GM19328 (cell line): Measurements from ENCODE around the gene VTI1A.

Experiments used
- ATAC-seq: cut with Tn5 transposase; IDR thresholded peaks from one replicate; pipeline ENCODE4 v1.9.1; 2021; ENCODE audit warnings: mild to moderate bottlenecking, moderate library complexity; ENCODE audit not compliant: unreplicated experiment

VTI1A gene

DNA sequence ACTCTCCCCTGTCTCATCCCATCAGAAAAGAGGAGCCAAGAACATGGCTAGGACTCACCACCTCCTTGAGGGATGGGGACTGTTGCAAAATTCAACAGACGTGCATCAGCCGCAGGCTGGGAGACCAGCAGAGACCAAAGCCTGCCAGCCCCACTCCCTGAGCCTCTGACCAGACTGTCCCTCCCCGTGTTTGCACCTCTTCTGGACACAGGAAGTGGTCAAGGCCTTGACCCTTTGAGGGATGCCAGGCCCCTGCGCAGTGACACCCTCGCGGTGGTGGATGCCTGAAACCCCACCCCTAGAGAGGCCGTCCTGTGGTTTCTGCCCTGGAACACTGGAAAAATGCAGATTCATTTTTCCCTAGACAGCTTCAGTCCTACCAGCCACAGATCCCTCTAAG, 374.6 kb downstream of the VTI1A start:
- ATAC-seq, result no peak

DNA sequence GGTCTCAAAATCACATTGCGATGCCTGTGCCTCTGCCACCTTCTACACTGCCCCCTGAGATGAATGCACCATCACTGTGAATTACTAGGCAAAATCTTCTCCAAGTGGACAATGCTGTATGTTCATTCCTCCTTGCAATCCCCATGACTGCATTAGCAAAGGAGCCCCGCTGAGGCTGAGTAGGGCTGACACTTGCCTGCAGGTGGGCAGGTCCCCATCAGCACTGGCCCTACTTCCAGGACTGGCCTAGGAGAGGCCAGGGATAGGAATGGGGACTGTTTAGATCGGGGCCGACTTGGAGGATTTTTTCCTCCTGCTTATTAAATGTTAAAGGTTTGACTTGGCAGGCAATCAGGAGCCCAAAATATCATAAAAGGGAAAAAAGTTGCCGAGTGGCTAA, 376.0 kb downstream of the VTI1A start:
- no peak for ATAC-seq

DNA sequence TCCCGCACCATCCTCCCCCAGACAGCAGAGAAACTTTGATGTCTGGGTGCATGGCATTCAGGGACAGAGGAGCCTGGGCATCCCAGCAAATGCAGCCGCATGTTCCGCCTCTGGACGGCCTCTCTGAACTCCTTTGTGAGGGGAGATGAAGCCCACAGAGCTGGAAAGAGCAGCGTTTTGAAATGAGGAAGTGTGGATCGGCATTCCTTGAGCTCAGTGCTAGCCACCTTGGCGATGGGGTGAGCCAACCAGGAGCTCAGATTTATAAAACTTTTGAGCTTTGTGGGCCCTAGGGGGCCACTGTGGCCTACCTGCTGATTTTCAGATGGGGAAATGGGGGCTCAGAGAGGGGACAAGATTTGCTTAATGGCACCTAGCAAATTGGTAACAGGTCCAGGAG, 376.6 kb downstream of the VTI1A start:
- ATAC-seq, result no peak

DNA sequence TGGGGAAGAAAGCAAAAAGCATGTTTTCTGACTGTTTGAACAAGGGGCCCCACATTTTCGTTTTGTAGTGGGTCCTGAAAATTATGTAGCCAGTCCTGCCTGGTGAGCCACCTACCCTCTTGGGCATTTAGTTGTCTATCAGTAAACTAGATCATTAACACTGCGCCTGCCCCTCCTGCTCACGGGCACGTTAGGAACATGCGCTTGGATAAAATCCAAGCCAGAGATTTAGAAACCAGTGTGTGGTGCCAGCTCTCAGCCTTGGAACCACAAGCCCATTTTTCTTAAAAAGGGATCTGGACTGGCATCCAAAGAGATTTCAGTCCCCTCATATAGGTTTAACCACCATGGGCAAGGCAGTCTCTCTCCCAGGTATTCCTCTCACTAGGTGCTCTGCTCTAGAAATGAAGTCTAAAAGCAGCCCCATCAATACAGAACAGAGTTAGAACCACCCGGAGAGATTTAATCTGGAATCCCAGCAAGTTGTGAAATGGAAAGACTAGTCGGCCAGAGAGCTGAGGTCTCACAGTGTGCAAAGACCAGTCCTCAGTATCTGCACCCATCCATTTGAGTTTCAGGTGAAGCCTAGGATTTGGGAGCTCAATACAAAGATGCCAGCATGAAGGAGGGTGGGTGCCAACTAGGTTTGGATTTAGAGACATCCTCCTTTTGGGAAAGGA, 379.1 kb downstream of the VTI1A start:
- no peak for ATAC-seq

DNA sequence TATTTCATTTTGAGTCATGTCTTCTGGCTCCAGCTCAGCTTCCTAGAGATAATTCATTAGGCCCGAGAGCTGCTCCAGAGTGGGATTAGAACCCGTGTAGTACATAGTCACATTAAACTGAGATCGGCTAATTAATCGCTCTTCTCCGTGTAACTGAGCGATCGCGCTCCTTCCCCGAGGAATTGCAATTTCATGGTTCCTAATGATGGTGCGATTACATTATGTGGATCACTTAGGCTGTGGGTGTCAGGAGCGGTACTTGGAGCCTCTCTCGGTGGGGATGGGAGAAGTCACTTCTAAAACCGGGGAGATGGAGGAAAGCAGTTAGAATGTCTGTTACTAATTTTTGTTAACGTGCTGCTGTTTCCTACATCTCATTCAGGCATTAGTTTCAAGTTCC, 380.1 kb downstream of the VTI1A start:
- ATAC-seq, result no peak

DNA sequence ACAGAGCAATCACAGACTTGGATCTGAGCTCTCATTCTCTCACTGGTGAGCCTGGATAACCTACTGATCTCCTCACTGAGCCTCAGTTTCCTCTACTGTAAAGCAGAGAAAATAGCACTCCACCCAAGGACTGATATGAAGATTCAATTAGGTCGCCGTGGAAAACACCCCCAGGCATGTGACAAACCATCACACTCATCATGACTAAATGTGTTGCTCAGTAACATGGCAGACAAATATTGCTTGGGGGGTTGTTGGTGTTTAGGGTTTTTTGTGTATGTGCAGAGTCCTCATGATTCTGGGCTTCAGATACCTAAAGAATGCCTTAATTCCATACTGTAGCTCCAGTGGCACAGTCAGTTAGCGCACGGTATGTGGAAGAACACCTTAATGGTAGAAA, 380.9 kb downstream of the VTI1A start:
- no peak for ATAC-seq

DNA sequence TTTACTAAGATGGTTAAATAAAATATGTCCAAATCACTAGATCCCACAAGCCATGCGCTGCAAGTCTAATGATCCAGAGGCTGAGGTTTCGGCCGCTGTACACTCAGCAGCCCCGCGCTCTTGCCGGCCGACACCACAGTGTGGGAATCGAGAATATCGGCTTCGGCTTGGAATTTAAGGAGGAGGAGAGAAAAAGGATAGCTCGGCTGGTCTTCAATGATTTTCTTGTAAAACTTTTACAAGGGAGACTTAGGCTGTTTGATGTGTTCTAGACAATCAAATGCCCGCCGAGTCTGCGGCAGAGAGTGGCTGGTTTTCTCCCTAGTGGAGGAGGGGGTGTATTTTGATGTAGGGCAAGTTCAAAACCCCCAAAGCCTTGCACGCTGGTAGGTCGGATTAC, 384.8 kb downstream of the VTI1A start:
- ATAC-seq, result no peak

DNA sequence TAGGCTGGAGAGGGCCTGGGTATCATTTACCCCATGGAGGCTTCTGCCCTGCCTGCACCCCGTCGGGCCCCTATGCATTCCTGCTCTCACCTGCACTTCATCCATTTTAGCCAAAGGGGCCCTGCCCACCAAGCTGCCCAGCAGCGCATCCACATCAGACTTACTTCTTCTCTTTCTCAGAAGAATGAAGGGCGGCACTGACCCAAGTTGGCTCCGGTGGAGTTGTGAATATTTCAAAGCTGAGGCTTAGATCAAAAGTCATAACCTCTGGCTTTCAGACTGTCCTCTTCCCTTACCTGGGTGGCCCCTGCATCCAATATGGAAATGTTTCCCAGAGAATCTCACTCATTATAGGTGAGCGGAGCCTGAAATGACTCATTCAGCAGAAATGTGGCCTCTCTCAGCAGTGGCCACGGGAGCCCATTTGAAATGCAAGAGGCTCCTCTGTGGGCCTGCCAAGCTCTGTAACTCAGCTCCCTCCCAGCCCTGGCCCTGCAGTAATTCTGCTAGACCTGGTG, 385.4 kb downstream of the VTI1A start:
- ATAC-seq, result no peak

DNA sequence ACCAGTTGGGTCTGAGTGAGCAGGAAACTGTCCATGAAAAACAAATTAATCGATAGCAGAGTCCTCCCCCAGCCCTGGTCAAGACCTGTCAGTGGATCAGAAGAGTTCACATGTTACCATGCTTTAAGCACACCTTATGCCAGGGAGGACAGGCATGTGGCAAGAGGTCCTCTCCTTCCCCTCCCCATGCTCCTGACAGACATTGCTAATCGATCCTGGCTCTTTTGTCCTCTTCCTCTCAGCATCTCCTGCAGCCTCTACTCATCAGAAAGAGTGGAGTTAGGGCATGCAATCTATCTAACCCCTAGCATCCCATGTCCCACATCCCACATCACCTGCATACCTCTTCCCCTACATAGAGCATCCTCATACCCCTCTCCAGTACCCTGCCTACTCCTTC, 385.9 kb downstream of the VTI1A start:
- no peak for ATAC-seq

DNA sequence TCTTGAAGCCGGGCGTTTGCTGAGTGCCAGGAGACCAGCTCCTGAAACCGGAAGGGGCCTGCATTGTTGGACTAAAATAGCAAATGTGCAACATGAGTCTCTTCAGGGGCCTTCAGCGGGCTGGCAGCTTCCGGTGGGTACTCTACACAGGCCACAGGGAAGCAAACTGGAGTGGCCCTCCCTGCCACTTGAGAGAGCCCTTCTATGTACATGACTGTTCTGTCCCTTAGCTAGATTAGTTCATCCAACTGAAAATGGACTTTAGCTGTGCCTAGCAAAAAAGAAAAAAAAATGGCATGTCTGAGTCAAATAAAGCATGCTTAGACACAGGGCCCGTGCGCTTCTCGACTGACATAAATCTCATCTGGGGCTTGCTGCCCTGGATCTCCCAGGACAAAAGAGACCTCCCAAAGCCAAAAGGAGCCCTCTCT, 387.8 kb downstream of the VTI1A start:
- ATAC-seq, result no peak

DNA sequence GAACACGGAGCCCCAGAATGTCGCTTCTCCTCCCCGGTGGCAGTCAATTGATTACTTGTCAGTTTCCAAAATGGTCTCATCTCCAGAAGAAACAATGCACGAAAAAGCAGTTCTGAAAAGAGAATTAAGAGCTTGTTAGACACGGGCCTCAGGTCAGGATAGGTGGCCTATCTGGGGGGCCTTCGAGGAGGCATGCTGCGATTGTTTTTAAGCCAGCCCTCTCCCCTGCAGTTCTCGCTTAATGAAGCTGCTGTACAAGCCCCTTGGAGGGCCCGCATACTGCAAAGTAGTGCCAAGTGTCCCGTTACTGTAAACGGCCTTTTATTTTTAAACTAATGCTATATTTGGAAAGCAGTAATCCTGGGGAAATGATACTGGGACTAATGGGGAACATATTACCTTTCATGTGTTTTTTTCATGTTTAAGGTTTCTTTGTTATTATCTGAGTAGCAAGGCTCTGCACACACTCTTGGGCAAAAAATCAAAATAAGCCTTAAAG, 388.3 kb downstream of the VTI1A start:
- ATAC-seq, result no peak

DNA sequence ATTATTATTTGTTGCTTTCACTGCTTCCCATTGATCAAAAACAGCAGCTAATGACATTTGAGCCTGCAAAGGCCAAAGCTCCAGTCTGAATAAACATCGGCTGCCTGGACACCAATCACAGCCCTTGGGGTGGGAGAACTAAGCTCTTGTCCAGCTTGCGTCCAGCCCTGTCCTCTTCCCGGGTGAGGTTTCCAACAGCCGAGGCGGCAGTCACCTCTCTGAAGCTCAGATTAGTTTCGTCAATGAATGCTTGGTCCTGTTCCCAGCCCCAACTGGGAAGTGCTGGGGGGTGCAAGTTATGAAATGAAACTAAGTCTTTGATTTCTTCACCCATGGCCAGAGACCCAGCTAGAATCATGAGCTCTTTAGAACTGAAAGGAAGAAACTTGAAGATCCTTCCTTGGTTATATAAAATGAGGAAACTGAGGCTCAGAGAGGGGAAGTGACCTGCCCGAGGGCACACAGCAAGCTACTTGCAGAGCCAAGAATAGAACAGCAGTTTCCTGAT, 389.0 kb downstream of the VTI1A start:
- no peak for ATAC-seq

DNA sequence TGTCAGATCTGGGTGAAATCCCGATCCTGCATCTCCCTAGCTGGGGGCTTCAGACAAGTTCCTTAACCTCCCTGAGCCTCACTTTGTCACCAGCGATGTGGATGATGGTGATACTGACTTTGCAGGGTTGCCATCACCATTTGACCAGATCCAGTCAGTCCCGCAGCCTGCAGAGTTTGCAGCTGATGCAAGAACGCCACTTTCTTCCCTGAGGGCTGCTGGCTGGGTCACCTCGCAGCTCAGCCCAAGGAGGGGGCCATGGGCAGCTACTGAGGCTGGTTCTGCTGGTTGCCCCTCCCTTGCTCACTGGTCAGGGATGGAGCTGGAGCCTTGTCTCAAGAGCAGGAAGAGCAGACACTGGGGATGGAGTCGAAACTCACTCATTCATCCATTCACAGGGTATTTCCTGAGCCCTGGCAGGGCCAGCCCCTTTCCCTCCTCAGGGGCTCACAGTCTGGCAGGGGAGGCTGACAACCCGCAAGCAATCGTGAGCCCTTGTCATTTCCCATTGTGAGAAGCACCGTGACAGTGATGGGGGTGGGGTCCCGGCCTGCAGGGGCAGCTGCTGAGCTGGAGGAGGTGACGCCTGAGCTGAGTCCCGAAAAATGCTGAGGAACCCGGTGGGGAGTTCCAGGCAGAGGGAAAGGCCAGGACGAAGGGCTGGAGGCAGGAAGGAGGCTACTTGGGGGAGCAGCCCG, 391.9 kb downstream of the VTI1A start:
- no peak for ATAC-seq

DNA sequence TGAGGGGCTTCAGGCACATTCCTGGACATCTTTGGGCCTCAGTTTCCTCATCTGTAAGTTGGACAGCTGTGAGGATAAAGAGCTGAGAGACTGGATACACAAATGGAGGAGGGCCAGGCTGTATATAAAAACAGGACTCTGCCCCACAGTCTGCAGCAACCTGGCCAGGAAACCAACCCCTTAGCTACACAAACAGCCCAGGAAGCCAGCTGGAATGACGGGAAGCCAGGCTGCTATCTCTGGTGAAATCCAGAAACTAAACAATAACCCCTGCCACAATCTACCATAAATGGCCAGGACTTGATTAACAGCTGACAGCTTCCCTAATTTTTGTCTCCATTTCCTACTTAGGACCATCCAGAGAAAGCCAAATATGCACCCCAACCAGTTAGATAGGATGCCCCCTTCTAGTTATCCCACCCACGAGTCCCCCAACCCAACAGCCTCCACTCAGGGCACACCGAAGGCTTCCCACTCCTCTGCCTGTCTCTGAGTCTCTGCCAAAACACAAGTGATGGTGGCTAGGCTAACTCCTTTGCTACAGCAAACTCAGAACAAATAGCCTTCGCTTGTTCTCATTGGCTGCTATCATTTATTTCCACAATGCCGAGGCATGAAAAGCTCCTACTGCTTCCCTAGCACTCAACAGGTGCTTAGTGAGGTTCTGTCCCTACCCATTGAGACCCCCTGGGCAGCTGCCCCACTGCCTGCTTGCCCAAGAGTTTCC, 393.1 kb downstream of the VTI1A start:
- ATAC-seq, result no peak

DNA sequence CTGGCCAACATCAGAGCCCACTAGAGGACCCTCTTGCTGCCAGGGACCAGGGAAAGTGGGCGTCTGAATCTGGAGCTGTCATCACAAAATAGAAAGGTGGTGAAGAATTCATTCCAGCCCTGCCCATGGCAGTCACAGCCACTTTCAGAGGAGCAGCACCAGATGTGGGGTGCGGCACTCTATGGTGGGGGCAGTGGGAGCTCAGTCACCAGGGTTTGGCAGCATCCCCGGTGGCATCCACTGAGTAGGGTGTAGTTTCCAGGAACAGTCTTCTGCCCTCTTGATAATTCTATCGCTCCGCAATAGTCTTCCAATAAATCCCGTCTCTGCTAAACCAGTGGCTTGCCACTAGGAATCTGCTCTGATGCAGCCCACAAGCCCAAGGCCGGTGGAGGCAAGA, 394.5 kb downstream of the VTI1A start:
- ATAC-seq, result no peak

DNA sequence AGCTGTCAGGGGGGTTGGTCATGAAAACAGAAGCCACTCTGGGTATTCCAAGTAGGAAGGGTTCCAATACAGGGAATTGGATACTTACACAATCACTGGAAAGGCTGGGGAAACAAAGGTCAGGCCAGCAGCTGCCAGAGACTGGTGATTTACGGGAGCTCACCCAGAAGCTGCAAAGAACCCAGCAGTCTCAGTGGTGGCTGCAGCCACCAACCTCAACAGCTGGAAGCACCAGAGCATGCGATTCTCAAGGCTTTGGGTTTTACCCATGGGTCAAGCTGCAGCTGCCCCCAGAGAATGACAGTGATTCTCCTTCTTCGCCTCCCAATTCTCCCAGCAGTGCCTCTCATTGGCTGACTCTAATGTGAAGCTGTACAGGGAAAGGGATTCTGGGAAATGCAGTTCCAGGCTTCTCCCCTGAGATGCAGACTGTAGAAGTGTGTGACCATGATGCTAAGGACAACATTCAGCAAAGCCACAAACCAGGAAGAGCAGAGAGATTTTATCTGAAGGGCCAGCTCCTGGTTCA, 395.9 kb downstream of the VTI1A start:
- peak; percentile 75 for ATAC-seq

DNA sequence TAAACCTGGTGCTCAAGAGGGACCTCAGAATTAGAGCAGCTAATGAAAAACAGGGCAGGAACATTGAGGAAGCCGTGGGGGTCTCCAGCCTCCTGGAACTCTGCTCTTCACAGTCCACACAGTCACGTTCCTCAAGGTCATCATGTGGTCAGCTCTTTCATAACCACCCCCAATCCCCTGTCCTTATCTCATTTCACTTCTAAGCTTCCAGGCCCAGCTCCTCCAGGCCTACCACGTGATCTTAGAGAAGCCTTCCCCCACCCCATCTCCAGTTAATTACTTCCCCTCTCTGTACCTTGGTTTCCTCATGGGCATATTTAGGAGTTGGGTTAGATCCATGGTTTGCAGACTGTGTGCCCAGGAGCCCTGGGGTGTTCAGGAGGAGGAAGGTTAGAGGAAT, 396.6 kb downstream of the VTI1A start:
- no peak for ATAC-seq

DNA sequence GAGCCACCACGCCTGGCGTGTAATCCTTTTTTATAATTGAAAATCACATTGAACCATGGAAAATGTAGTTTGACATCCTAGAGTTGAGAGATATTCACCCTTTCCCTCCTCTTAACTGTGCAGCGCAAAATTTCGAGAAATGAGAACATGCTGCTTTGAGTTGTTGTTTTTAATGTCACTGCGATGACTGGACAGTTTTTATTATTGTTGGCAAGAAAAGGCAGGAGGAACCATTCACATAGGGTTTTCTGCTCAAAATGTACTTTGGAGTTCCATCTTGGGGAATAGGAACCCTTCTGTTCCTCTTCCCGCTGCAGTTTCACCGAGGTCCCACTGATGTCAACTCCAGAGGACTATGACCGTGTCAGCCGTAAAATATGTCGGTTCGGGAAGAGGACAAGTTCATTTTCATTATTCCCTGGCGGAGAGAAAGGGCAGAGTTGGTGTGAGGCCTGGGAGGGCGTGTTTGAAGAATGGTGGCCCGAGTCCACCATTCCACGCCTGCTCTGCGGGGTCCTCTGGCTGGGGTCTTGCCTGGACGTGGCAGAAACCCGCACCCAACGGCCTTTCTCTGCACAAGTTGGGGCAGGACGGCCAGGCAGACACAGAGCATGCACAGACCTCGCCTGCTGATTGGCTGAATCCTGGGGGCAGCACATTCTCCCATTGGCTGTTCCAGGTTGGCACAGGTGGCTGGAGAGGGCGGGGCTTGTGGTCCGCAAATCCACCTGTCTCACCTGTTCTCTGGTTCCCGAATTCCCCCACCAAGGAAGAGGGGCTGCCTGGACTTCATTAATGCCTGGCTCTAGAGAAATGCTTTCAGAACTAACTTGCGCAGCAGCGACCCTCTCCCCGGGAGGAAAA, 397.9 kb downstream of the VTI1A start:
- ATAC-seq, result no peak

DNA sequence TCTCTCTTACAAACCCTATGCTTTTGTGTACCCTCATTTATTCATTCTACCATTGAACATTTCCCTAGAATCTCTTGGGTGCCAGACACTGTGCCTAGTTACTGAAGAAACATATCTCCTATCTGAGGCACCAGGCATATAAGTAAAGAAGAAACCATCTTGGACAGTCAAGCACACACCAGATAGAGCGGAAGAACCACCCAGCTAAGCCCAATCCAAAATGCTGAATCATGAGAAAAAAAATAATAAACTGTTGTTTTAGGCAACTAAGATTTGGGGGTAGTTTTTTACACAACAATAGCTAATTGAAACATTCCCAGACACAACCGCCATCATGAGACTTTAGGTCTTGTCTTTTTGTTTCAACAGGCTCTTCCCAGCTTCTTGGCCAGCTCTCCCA, 400.8 kb downstream of the VTI1A start:
- ATAC-seq, result no peak

DNA sequence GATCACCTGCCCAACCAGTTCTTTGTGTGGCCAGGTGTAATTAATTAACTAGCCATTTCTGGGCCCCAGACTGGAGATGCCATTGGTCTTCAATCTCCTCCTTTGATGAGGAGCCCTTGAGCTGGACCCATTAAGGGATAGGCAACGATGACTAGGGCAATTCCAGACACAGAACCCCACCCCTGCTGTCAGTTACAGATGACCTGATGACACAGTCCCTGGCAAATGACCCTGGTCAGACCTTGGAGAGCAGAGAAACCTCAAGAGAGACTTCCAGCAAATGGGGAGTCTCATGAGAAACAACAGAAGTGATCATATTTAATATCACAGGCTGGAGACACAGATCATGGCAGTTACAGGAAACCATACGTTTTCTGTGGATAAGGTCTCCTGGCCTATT, 401.2 kb downstream of the VTI1A start:
- ATAC-seq, result no peak
